ENCODE results near the gene PHYHD1. TPM values are rescaled to one million over a fixed set of nuclear protein-coding genes. Genes with fewer than 3 reads are reported as not detected.

The PHYHD1 gene
- total and polyA plus RNA-seq, 7 experiments from 2014 or later: 1.1 to 5.1 (median 3.1) TPM

- H3K9me3 Mint-ChIP-seq: no peaks in the 10 kb centered on the region
- Histone ChIP-seq H3K4me3 (ENCODE audit: low read length) (peak overlapping the region; percentile 55), H3K27ac (ENCODE audit: low read depth, low read length) (peak overlapping the region; percentile 89), H3K36me3 (ENCODE audit: control insufficient read depth in 2 of 3, insufficient read depth in 3 of 3, low read length in 3 of 3) (peaks cover under 1 to 8% (median 1%) of the 10 kb centered on the region in 3 experiments), H3K27me3 (ENCODE audit: control insufficient read depth in 2 of 2, insufficient read depth in 2 of 2, low read length in 2 of 2) (no peaks in the 10 kb centered on the region), H3K4me1 (ENCODE audit: control insufficient read depth in 2 of 2, insufficient read depth in 2 of 2, low read length in 2 of 2) (peaks cover 64 to 65% of the 10 kb centered on the region in 2 donors), H3K9me3 (ENCODE audit: control insufficient read depth in 2 of 3, low read length in 3 of 3) (no peaks in the 10 kb centered on the region)
- ATAC-seq (peak; percentile 95), DNase-seq (peak; percentile 61 to 93 (median 90))
- peak overlapping the region; percentile 85 to 98 (median 96) for H3K27ac Mint-ChIP-seq
- peaks cover 32 to 84% (median 73%) of the 10 kb centered on the region in 7 donors for H3K4me1 Mint-ChIP-seq
- ChIA-PET POLR2A (interaction anchor here (0.5 to 3.7 kb wide), 16 partner anchors 10 to 875 kb away, joined by 3 to 48 read pairs (median 4); partner anchors contain the start of genes ENDOG, KYAT1, LRRC8A and PHYHD1), CTCF (interaction anchor here (1.4 kb wide), 3 partner anchors 20 to 38 kb away, joined by 3 to 5 read pairs (median 4); partner anchors contain the start of genes KYAT1 and LRRC8A)
- H3K27me3 Mint-ChIP-seq: no peaks in the 10 kb centered on the region
- peaks cover 4 to 22% (median 7%) of the 10 kb centered on the region in 5 donors for H3K36me3 Mint-ChIP-seq
- H3K4me3 Mint-ChIP-seq: peak overlapping the region; percentile 76 to 87 (median 84)
- intact Hi-C loops (cut with micrococcal nuclease): loop anchor here (1.0 to 5.0 kb wide), 12 partner anchors 9 to 531 kb away; partner anchors contain the start of genes DOLK (in 2 of the 2), LRRC8A (in 2 of the 2), MIGA2 (in 2 of the 2) and NUP188 (in 2 of the 2)
These were observed 18.3 kb upstream of the PHYHD1 start for GRCh38 chr9:128902351-128903078.

GRCh38 chr9:128903079-128903461 lies 17.7 kb upstream of the PHYHD1 start:
- intact Hi-C loops (cut with micrococcal nuclease): loop anchor here (2.0 to 5.0 kb wide), 4 partner anchors 44 to 351 kb away; partner anchors contain the start of genes DOLK (in 1 of the 2), MIGA2 (in 1 of the 2), NUP188 (in 1 of the 2) and SET (in 1 of the 2)
- no peak for ATAC-seq
- Histone ChIP-seq H3K9me3 (ENCODE audit: control insufficient read depth in 2 of 3, low read length in 3 of 3) (no peaks in the 10 kb centered on the region), H3K4me3 (ENCODE audit: low read length) (peak overlapping the region; percentile 55), H3K27me3 (ENCODE audit: control insufficient read depth in 2 of 2, insufficient read depth in 2 of 2, low read length in 2 of 2) (no peaks in the 10 kb centered on the region), H3K27ac (ENCODE audit: low read depth, low read length) (peak overlapping the region; percentile 89), H3K36me3 (ENCODE audit: control insufficient read depth in 2 of 3, insufficient read depth in 3 of 3, low read length in 3 of 3) (peaks cover 6 to 13% (median 7%) of the 10 kb centered on the region in 3 experiments), H3K4me1 (ENCODE audit: control insufficient read depth in 2 of 2, insufficient read depth in 2 of 2, low read length in 2 of 2) (peaks cover 59% of the 10 kb centered on the region in 2 donors)
- peaks cover 29 to 84% (median 68%) of the 10 kb centered on the region in 7 donors for H3K4me1 Mint-ChIP-seq
- POLR2A ChIA-PET: interaction anchor here (0.6 to 3.7 kb wide), 13 partner anchors 10 to 535 kb away, joined by 3 to 48 read pairs (median 4); partner anchors contain the start of genes KYAT1, LRRC8A and PHYHD1
- H3K27me3 Mint-ChIP-seq: no peaks in the 10 kb centered on the region
- H3K4me3 Mint-ChIP-seq: peak overlapping the region; percentile 76 to 87 (median 84)
- peak in 1 of 9 donors; percentile 23 for DNase-seq
- no peaks in the 10 kb centered on the region for H3K9me3 Mint-ChIP-seq
- H3K36me3 Mint-ChIP-seq: peaks cover 5 to 23% (median 13%) of the 10 kb centered on the region in 5 donors
- CTCF ChIA-PET: interaction anchor here (1.2 kb wide), 1 partner anchor 22 kb away, joined by 3 read pairs; no protein-coding TSS in a partner anchor
- H3K27ac Mint-ChIP-seq: peak overlapping the region; percentile 85 to 98 (median 96)

DNA sequence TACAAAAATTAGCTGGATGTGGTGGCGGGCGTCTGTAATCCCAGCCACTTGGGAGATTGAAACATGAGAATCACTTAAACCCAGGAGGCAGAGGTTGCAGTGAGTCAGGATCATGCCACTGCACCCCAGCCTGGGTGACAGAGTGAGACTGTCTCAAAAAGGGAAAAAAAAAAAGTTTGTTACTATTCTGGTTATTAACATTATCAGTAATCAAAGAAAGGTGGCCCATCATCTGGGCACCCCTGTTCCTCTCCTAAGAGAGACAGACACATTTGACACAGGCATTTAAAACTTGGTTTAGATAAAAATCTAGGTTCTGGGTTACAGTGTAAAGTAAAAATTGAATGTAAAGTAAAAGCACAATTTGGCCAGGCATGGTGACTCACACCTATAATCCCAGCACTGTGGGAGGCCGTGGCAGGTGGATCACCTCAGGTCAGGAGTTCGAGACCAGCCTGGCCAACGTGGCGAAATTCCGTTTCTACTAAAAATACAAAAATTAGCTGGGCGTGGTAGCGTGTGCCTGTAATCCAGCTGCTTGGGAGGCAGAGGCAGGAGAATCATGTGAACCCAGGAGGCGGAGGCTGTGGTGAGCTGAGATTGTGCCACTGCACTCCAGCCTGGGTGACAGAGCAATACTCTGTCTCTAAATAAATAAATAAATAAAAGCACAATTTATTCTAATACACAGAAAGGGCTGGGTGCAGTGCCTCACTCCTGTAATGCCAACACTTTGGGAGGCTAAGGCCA lies 16.7 kb upstream of the PHYHD1 start:
- Mint-ChIP-seq H3K4me1 (peaks cover 24 to 79% (median 63%) of the 10 kb centered on the region in 7 donors), H3K36me3 (peaks cover 9 to 24% (median 16%) of the 10 kb centered on the region in 5 donors), H3K4me3 (peak overlapping the region in 9 of 10 donors; percentile 12 to 84 (median 32)), H3K27ac (peak overlapping the region; percentile 85 to 98 (median 96)), H3K9me3 (no peaks in the 10 kb centered on the region), H3K27me3 (no peaks in the 10 kb centered on the region)
- Histone ChIP-seq H3K27me3 (ENCODE audit: control insufficient read depth in 2 of 2, insufficient read depth in 2 of 2, low read length in 2 of 2) (no peaks in the 10 kb centered on the region), H3K4me1 (ENCODE audit: control insufficient read depth in 2 of 2, insufficient read depth in 2 of 2, low read length in 2 of 2) (peaks cover 49 to 53% of the 10 kb centered on the region in 2 donors), H3K4me3 (ENCODE audit: low read length) (no peak overlapping the region), H3K36me3 (ENCODE audit: control insufficient read depth in 2 of 3, insufficient read depth in 3 of 3, low read length in 3 of 3) (peaks cover 10 to 23% (median 17%) of the 10 kb centered on the region in 3 experiments), H3K9me3 (ENCODE audit: control insufficient read depth in 2 of 3, low read length in 3 of 3) (no peaks in the 10 kb centered on the region), H3K27ac (ENCODE audit: low read depth, low read length) (peak overlapping the region; percentile 89)
- ATAC-seq: no peak
- ChIA-PET CTCF (interaction anchor here (1.2 kb wide), 1 partner anchor 21 kb away, joined by 3 read pairs; no protein-coding TSS in a partner anchor), POLR2A (interaction anchor here (0.6 to 3.7 kb wide), 7 partner anchors 13 to 536 kb away, joined by 3 to 48 read pairs (median 5); no protein-coding TSS in a partner anchor)
- no peak for DNase-seq
- intact Hi-C loops (cut with micrococcal nuclease): loop anchor here (2.0 to 5.0 kb wide), 4 partner anchors 43 to 352 kb away; partner anchors contain the start of genes DOLK (in 1 of the 2), MIGA2 (in 1 of the 2), NUP188 (in 1 of the 2) and SET (in 1 of the 2)

DNA sequence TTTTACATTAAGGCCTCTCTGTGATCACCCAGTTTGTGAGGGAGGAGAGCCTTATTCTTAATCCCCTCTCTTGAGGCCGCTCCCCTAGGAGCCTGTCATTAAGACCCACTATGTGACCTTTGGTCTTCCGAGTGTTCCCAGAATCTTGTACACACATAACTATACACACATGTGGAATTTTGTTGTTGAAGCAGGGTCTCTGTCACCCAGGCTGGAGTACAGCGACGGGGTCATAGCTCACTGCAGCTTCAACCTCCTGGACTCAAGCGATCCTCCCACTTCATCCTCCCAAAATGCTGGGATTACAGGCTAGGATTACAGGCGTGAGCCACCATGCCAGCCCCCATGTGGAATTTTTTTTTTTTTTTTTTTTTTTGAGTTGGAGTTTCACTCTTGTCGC lies 14.8 kb upstream of the PHYHD1 start:
- intact Hi-C loops (cut with micrococcal nuclease): no loop called here
- DNase-seq (no peak), ATAC-seq (no peak)
- Mint-ChIP-seq H3K4me1 (peaks cover 23 to 74% (median 58%) of the 10 kb centered on the region in 7 donors), H3K9me3 (no peaks in the 10 kb centered on the region), H3K4me3 (no peak overlapping the region), H3K27me3 (no peaks in the 10 kb centered on the region), H3K27ac (peak overlapping the region; percentile 33 to 91 (median 80)), H3K36me3 (peaks cover 11 to 31% (median 17%) of the 10 kb centered on the region in 5 donors)
- POLR2A ChIA-PET: no interaction called here
- no peaks in the 10 kb centered on the region for H3K9me3 ChIP-seq (ENCODE audit: control insufficient read depth in 2 of 3, low read length in 3 of 3)
- peaks cover 10 to 42% (median 19%) of the 10 kb centered on the region in 3 experiments for H3K36me3 ChIP-seq (ENCODE audit: control insufficient read depth in 2 of 3, insufficient read depth in 3 of 3, low read length in 3 of 3)
- H3K27me3 ChIP-seq (ENCODE audit: control insufficient read depth in 2 of 2, insufficient read depth in 2 of 2, low read length in 2 of 2): no peaks in the 10 kb centered on the region
- CTCF ChIA-PET: no interaction called here
- H3K4me3 ChIP-seq (ENCODE audit: low read length): no peak overlapping the region
- H3K27ac ChIP-seq (ENCODE audit: low read depth, low read length): no peak overlapping the region
- peaks cover 34% of the 10 kb centered on the region in 2 donors for H3K4me1 ChIP-seq (ENCODE audit: control insufficient read depth in 2 of 2, insufficient read depth in 2 of 2, low read length in 2 of 2)

GRCh38 chr9:128906741-128907140 lies 14.0 kb upstream of the PHYHD1 start:
- peak overlapping the region in 4 of 10 donors; percentile 2 to 52 (median 44) for H3K4me3 Mint-ChIP-seq
- DNase-seq (no peak), ATAC-seq (no peak)
- H3K36me3 Mint-ChIP-seq: peaks cover 11 to 31% (median 17%) of the 10 kb centered on the region in 5 donors
- H3K27ac Mint-ChIP-seq: peak overlapping the region; percentile 54 to 91 (median 80)
- H3K4me1 ChIP-seq (ENCODE audit: control insufficient read depth in 2 of 2, insufficient read depth in 2 of 2, low read length in 2 of 2): peaks cover 27 to 34% of the 10 kb centered on the region in 2 donors
- no peaks in the 10 kb centered on the region for H3K9me3 Mint-ChIP-seq
- no peaks in the 10 kb centered on the region for H3K27me3 Mint-ChIP-seq
- peaks cover 26 to 75% (median 64%) of the 10 kb centered on the region in 7 donors for H3K4me1 Mint-ChIP-seq
- POLR2A ChIA-PET: no interaction called here
- H3K27ac ChIP-seq (ENCODE audit: low read depth, low read length): no peak overlapping the region
- CTCF ChIA-PET: no interaction called here
- H3K9me3 ChIP-seq (ENCODE audit: control insufficient read depth in 2 of 3, low read length in 3 of 3): no peaks in the 10 kb centered on the region
- H3K27me3 ChIP-seq (ENCODE audit: control insufficient read depth in 2 of 2, insufficient read depth in 2 of 2, low read length in 2 of 2): no peaks in the 10 kb centered on the region
- no peak overlapping the region for H3K4me3 ChIP-seq (ENCODE audit: low read length)
- H3K36me3 ChIP-seq (ENCODE audit: control insufficient read depth in 2 of 3, insufficient read depth in 3 of 3, low read length in 3 of 3): peaks cover 10 to 43% (median 19%) of the 10 kb centered on the region in 3 experiments
- intact Hi-C loops (cut with micrococcal nuclease): no loop called here
